ENCODE measurements around the gene MRPS22. TPM values are rescaled to one million over a fixed set of nuclear protein-coding genes. Genes with fewer than 3 reads are reported as not detected.
A peak's percentile ranks its signal among the peaks of the same experiment; 100 is the strongest.

MRPS22 gene
- total and polyA plus RNA-seq, 9 of the 15 experiments (the other 6 are each of a cell fraction or from before 2014, with no cell fraction given), result 148 to 397 (median 229) TPM

DNA sequence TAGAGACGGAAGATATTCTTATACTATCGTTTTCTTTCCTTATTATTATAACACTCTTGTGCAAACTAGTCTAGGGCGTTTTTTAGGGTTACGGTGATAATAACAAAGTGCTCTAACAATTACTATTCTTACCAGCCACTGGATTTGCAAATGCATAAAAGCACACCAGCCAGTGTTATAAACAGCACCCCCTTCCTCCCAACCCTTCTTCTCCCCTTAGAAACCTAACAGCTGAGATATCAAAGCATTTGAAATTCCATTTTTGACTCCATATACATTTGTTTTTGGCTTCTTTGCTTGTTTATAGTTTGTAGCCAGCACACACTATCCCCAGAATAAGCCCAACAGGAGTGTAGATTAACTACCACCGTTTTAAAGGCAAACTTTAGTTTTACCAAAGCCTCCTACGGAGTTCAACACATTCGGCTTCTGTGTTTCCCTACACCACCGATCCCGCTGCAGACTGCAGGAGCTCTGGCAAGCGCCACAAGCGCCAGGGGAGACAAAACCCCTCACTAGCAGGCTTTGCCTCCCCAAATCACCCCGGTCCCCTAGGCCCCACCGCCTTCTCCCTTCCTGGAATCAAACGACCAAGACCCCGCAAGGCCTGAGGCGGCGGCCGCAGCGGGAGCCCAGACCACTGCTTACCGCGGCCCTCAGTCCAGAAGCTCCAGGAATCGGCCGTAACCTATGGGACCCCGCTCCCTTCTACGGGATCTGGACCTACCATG, 45.2 kb downstream of the MRPS22 start (continued):
- TF ChIP-seq POLR3A (IDR thresholded peaks at IDR 0.05; ENCODE audit: borderline replicate concordance, extremely low read depth, insufficient read depth, insufficient read length), result no peak
- no peak for TF ChIP-seq HNRNPK (IDR thresholded peaks at IDR 0.05; ENCODE audit: low read depth, low read length, poor library complexity, severe bottlenecking)
- no peak for TF ChIP-seq ZNF583 (CRISPR knock-in tag; IDR thresholded peaks at IDR 0.05)
- TF ChIP-seq MTF1 (CRISPR knock-in tag; IDR thresholded peaks at IDR 0.05; ENCODE audit: borderline replicate concordance), result no peak
- TF ChIP-seq, protein P1, sequence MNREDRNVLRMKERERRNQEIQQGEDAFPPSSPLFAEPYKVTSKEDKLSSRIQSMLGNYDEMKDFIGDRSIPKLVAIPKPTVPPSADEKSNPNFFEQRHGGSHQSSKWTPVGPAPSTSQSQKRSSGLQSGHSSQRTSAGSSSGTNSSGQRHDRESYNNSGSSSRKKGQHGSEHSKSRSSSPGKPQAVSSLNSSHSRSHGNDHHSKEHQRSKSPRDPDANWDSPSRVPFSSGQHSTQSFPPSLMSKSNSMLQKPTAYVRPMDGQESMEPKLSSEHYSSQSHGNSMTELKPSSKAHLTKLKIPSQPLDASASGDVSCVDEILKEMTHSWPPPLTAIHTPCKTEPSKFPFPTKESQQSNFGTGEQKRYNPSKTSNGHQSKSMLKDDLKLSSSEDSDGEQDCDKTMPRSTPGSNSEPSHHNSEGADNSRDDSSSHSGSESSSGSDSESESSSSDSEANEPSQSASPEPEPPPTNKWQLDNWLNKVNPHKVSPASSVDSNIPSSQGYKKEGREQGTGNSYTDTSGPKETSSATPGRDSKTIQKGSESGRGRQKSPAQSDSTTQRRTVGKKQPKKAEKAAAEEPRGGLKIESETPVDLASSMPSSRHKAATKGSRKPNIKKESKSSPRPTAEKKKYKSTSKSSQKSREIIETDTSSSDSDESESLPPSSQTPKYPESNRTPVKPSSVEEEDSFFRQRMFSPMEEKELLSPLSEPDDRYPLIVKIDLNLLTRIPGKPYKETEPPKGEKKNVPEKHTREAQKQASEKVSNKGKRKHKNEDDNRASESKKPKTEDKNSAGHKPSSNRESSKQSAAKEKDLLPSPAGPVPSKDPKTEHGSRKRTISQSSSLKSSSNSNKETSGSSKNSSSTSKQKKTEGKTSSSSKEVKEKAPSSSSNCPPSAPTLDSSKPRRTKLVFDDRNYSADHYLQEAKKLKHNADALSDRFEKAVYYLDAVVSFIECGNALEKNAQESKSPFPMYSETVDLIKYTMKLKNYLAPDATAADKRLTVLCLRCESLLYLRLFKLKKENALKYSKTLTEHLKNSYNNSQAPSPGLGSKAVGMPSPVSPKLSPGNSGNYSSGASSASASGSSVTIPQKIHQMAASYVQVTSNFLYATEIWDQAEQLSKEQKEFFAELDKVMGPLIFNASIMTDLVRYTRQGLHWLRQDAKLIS (CRISPR knock-in tag; IDR thresholded peaks at IDR 0.05), result peak; percentile 92
- peak; percentile 30; the same call in 1 of the 2 replicates for TF ChIP-seq SMARCA4 (IDR thresholded peaks at IDR 0.05)
- no peak for TF ChIP-seq GTF2E2 (tag; IDR thresholded peaks at IDR 0.05)
- TF ChIP-seq, protein P2, sequence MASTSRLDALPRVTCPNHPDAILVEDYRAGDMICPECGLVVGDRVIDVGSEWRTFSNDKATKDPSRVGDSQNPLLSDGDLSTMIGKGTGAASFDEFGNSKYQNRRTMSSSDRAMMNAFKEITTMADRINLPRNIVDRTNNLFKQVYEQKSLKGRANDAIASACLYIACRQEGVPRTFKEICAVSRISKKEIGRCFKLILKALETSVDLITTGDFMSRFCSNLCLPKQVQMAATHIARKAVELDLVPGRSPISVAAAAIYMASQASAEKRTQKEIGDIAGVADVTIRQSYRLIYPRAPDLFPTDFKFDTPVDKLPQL (IDR thresholded peaks at IDR 0.05; ENCODE audit: extremely low read depth, insufficient read length), result no peak
- TF ChIP-seq, protein P3, sequence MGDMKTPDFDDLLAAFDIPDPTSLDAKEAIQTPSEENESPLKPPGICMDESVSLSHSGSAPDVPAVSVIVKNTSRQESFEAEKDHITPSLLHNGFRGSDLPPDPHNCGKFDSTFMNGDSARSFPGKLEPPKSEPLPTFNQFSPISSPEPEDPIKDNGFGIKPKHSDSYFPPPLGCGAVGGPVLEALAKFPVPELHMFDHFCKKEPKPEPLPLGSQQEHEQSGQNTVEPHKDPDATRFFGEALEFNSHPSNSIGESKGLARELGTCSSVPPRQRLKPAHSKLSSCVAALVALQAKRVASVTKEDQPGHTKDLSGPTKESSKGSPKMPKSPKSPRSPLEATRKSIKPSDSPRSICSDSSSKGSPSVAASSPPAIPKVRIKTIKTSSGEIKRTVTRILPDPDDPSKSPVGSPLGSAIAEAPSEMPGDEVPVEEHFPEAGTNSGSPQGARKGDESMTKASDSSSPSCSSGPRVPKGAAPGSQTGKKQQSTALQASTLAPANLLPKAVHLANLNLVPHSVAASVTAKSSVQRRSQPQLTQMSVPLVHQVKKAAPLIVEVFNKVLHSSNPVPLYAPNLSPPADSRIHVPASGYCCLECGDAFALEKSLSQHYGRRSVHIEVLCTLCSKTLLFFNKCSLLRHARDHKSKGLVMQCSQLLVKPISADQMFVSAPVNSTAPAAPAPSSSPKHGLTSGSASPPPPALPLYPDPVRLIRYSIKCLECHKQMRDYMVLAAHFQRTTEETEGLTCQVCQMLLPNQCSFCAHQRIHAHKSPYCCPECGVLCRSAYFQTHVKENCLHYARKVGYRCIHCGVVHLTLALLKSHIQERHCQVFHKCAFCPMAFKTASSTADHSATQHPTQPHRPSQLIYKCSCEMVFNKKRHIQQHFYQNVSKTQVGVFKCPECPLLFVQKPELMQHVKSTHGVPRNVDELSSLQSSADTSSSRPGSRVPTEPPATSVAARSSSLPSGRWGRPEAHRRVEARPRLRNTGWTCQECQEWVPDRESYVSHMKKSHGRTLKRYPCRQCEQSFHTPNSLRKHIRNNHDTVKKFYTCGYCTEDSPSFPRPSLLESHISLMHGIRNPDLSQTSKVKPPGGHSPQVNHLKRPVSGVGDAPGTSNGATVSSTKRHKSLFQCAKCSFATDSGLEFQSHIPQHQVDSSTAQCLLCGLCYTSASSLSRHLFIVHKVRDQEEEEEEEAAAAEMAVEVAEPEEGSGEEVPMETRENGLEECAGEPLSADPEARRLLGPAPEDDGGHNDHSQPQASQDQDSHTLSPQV (IDR thresholded peaks at IDR 0.05), result no peak
- TF ChIP-seq HIVEP1 (CRISPR knock-in tag; IDR thresholded peaks at IDR 0.05), result no peak
- no peak for TF ChIP-seq ZNF561 (CRISPR knock-in tag; conservative IDR thresholded peaks at IDR 0.05)
- TF ChIP-seq TEAD1 (CRISPR knock-in tag; IDR thresholded peaks at IDR 0.05), result 0 out of 4 replicates have a peak, but pooled peaks of 1 of the 2 experiments have one; percentile 71
- TF ChIP-seq, protein P4, sequence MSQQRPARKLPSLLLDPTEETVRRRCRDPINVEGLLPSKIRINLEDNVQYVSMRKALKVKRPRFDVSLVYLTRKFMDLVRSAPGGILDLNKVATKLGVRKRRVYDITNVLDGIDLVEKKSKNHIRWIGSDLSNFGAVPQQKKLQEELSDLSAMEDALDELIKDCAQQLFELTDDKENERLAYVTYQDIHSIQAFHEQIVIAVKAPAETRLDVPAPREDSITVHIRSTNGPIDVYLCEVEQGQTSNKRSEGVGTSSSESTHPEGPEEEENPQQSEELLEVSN (IDR thresholded peaks at IDR 0.05; ENCODE audit: borderline replicate concordance in 1 of 2, extremely low read depth in 1 of 2, insufficient read depth in 1 of 2, insufficient read length in 1 of 2, low read depth in 1 of 2, low read length in 1 of 2, poor library complexity in 1 of 2, severe bottlenecking in 1 of 2), result no peak
- no peak for TF ChIP-seq NCOA6 (IDR thresholded peaks at IDR 0.05)
- TF ChIP-seq, protein P5, sequence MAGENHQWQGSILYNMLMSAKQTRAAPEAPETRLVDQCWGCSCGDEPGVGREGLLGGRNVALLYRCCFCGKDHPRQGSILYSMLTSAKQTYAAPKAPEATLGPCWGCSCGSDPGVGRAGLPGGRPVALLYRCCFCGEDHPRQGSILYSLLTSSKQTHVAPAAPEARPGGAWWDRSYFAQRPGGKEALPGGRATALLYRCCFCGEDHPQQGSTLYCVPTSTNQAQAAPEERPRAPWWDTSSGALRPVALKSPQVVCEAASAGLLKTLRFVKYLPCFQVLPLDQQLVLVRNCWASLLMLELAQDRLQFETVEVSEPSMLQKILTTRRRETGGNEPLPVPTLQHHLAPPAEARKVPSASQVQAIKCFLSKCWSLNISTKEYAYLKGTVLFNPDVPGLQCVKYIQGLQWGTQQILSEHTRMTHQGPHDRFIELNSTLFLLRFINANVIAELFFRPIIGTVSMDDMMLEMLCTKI (IDR thresholded peaks at IDR 0.05; ENCODE audit: partially characterized antibody), result no peak
